ENCODE measurements around the gene ZPR1. TPM values are rescaled to one million over a fixed set of nuclear protein-coding genes. Genes with fewer than 3 reads are reported as not detected.

ZPR1 gene
- total and polyA plus RNA-seq, 12 donors: 10.5 to 63.6 (median 28.1) TPM

DNA sequence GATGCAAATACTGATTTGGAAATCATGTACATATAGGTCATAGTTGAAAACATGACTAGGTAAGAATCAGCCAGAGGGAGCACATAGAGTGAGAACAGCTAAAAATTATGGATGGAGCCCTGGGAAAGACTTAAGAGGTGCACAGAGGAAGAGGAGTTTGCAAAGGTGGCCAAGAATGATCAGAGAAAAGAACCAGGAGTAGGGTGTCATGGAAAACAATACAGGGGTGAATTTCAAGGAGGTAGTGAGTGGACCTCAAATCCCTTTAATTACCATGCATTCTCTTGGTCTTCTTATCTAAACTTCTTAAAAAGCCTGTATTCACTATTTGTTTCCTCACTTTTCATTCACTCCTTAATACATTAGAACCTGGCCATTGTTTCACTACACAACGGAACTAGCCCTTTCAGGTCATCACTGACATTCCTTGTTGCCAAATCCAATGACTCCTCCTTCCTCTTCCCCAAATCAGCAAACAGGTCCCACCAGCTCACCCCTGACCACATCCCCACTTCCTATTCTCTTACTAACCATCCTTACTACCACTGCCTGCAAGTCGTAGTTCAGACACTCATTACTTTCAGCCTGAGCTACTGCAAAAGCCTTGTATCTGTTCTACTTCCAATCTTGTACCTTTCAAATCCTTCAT lies 37.6 kb downstream of the ZPR1 start:
- WGBS, 4 donors: 84 to 91% (median 87%) methylated on average over 2 of the region's 2 CpGs
- Histone ChIP-seq H3K4me3 (no peak overlapping the region), H3K27me3 (no peaks in the 10 kb centered on the region), H3K27ac (no peak overlapping the region), H3K4me1 (replicated peaks in 1 of 2) (no peaks in the 10 kb centered on the region), H3K36me3 (replicated peaks in 1 of 2) (peaks cover 0 to 39% of the 10 kb centered on the region in 2 donors), H3K9me3 (replicated peaks in 1 of 3) (no peaks in the 10 kb centered on the region)
- intact Hi-C loops (cut with DNase I): no loop called here
- DNase-seq: no peak
- TF ChIP-seq, protein P1, sequence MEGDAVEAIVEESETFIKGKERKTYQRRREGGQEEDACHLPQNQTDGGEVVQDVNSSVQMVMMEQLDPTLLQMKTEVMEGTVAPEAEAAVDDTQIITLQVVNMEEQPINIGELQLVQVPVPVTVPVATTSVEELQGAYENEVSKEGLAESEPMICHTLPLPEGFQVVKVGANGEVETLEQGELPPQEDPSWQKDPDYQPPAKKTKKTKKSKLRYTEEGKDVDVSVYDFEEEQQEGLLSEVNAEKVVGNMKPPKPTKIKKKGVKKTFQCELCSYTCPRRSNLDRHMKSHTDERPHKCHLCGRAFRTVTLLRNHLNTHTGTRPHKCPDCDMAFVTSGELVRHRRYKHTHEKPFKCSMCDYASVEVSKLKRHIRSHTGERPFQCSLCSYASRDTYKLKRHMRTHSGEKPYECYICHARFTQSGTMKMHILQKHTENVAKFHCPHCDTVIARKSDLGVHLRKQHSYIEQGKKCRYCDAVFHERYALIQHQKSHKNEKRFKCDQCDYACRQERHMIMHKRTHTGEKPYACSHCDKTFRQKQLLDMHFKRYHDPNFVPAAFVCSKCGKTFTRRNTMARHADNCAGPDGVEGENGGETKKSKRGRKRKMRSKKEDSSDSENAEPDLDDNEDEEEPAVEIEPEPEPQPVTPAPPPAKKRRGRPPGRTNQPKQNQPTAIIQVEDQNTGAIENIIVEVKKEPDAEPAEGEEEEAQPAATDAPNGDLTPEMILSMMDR (IDR thresholded peaks at IDR 0.05): no peak
- no peak for TF ChIP-seq POLR2A (IDR thresholded peaks at IDR 0.05)

DNA sequence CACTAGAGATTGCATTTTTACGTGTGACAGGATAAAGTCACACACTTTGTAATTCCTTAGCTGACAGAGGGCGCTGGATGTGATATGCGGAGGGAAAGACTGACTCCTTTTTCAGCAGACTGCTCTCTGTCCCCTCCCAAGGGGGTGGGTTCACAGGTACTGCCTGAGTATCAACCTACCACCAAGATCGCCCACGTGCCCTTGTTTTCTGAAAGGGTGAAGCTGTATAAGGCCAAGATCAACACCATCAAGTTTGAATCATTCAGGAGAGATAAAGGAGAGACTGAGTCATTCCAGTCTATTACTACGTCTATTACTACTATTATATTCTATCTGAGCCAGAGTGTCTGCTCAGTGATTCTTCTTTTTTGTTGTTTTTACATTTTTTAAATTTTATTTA lies 45.7 kb downstream of the ZPR1 start:
- Histone ChIP-seq H3K36me3 (replicated peaks in 1 of 2) (peaks cover 0 to 8% of the 10 kb centered on the region in 2 donors), H3K27ac (peak overlapping the region in 1 of 5 donors; percentile 52), H3K27me3 (no peaks in the 10 kb centered on the region), H3K4me1 (replicated peaks in 1 of 2) (no peaks in the 10 kb centered on the region), H3K4me3 (no peak overlapping the region), H3K9me3 (replicated peaks in 1 of 3) (no peaks in the 10 kb centered on the region)
- WGBS, 4 donors: 71 to 79% (median 75%) methylated on average over 6 of the region's 6 CpGs
- no peak for TF ChIP-seq POLR2A (IDR thresholded peaks at IDR 0.05)
- TF ChIP-seq, protein P1 (IDR thresholded peaks at IDR 0.05): no peak
- intact Hi-C loops (cut with DNase I): no loop called here
- DNase-seq: no peak

DNA sequence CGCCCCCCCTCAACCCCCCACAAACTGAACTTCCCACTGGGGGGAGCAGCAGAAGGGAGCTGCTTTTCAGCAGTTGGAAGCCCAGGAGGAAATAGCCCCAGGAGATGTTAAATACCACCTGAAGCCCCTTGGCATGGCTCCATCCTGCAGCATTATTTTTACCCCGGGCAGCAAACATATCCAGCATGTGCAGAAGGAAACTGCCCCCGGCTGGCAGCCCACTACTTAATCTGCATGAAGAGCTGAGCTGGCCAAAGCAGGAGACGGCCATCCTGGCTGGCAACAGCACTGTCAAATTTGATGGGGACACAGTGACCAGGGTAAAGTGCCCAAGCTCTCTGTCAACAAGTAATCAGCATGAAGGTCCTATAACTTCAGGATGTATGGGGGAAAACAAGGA lies 47.1 kb downstream of the ZPR1 start:
- no peaks in the 10 kb centered on the region for H3K27me3 ChIP-seq
- intact Hi-C loops (cut with DNase I): no loop called here
- no peak overlapping the region for H3K4me3 ChIP-seq
- no peaks in the 10 kb centered on the region for H3K36me3 ChIP-seq (replicated peaks in 1 of 2)
- no peak for TF ChIP-seq POLR2A (IDR thresholded peaks at IDR 0.05)
- TF ChIP-seq, protein P1 (IDR thresholded peaks at IDR 0.05): no peak
- 61 to 83% (median 75%) methylated on average over 1 to 4 of the region's 4 CpGs for WGBS, 4 donors
- H3K27ac ChIP-seq: no peak overlapping the region
- no peaks in the 10 kb centered on the region for H3K9me3 ChIP-seq (replicated peaks in 1 of 3)
- no peaks in the 10 kb centered on the region for H3K4me1 ChIP-seq (replicated peaks in 1 of 2)
- no peak for DNase-seq

DNA sequence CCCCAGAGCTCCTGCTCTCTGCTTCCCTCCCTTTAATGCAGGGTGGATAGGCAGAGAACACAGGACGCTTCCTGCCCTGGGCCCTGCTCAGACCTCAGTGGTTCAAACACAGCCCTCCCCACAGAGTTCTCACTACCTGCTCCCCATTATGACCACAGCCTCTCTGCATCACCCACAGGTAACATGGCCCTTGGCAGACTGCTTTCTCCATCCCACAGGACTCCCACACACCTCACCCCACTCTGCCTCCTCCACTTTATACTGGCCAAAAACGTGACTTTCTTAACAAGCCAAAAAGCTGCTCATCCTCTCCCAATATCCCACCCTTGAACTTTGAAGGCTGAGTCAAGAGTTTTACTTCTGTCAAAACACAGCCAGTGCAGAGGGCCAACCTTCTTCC lies 48.8 kb downstream of the ZPR1 start:
- no peaks in the 10 kb centered on the region for H3K27me3 ChIP-seq
- no peaks in the 10 kb centered on the region for H3K4me1 ChIP-seq (replicated peaks in 1 of 2)
- WGBS, 4 donors: 64 to 76% (median 72%) methylated on average over 2 of the region's 2 CpGs
- H3K9me3 ChIP-seq (replicated peaks in 1 of 3): no peaks in the 10 kb centered on the region
- no peaks in the 10 kb centered on the region for H3K36me3 ChIP-seq (replicated peaks in 1 of 2)
- DNase-seq: no peak
- TF ChIP-seq, protein P1 (IDR thresholded peaks at IDR 0.05): no peak
- no peak for TF ChIP-seq POLR2A (IDR thresholded peaks at IDR 0.05)
- H3K27ac ChIP-seq: no peak overlapping the region
- no peak overlapping the region for H3K4me3 ChIP-seq
- intact Hi-C loops (cut with DNase I): no loop called here

Measured in adrenal gland (tissue), 12 donors.